Activated CD4-positive, alpha-beta T cell treated with anti-CD3 and anti-CD28 coated beads, Interleukin-2, amount 10 ng/mL, durations not matched to agents 24 days and 14 days (primary cell): ENCODE data around the gene IGF1R. TPM values are rescaled to one million over a fixed set of nuclear protein-coding genes. Genes with fewer than 3 reads are reported as not detected.

Source experiments
- DNase-seq: peaks from one replicate; pipeline ENCODE4 v3.0.0; 2022
- H3K27ac Mint-ChIP-seq: one replicate; pipeline ENCODE4 v1.8.0; 2022; ENCODE audit warnings: mild to moderate bottlenecking, mixed read lengths
- H3K27me3 Mint-ChIP-seq: one replicate; pipeline ENCODE4 v1.8.0; 2022; ENCODE audit warnings: mixed read lengths
- H3K36me3 Mint-ChIP-seq: one replicate; pipeline ENCODE4 v1.8.0; 2022; ENCODE audit warnings: low read depth, mild to moderate bottlenecking, mixed read lengths
- H3K4me1 Mint-ChIP-seq: one replicate; pipeline ENCODE4 v1.8.0; 2021; ENCODE audit warnings: mixed read lengths
- H3K4me3 Mint-ChIP-seq: one replicate; pipeline ENCODE4 v1.8.0; 2022; ENCODE audit warnings: mild to moderate bottlenecking, moderate library complexity, mixed read lengths
- H3K9me3 Mint-ChIP-seq: one replicate; pipeline ENCODE4 v1.8.0; 2021; ENCODE audit warnings: mixed read lengths
- intact Hi-C: fragments of 100-400 bp; cut with micrococcal nuclease; formaldehyde crosslinking; loops from one replicate; pipeline ENCODE4 v1.15.1; 2023
- total RNA-seq: library from RNA; stranded (reverse); gene quantifications from 2 replicates; pipeline ENCODE4 v1.2.3, GENCODE V29; 2022

IGF1R gene
- total RNA-seq, 1 donor from 2014 or later = 35.3 TPM

DNA sequence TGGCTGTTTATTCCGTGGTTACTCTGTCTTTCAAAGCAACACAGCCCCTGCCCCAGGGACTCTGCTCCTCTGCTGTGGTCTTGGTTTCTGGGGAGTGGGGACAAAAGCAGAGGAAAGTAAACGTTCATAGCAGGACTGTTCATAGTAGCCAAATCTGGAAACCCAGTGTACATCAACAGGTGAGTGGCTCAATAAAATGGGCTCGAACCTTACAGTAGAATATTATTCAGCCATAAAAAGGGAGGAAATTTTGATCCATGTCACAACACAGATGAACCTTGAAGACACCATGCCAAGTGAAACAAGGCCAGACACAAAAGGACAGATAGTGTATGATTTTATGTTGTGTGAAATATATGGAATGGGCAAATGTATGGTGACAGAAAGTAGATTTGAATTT is 269.1 kb downstream of the IGF1R start:
- H3K36me3 Mint-ChIP-seq = peaks cover 38% of the 10 kb centered on the region

DNA sequence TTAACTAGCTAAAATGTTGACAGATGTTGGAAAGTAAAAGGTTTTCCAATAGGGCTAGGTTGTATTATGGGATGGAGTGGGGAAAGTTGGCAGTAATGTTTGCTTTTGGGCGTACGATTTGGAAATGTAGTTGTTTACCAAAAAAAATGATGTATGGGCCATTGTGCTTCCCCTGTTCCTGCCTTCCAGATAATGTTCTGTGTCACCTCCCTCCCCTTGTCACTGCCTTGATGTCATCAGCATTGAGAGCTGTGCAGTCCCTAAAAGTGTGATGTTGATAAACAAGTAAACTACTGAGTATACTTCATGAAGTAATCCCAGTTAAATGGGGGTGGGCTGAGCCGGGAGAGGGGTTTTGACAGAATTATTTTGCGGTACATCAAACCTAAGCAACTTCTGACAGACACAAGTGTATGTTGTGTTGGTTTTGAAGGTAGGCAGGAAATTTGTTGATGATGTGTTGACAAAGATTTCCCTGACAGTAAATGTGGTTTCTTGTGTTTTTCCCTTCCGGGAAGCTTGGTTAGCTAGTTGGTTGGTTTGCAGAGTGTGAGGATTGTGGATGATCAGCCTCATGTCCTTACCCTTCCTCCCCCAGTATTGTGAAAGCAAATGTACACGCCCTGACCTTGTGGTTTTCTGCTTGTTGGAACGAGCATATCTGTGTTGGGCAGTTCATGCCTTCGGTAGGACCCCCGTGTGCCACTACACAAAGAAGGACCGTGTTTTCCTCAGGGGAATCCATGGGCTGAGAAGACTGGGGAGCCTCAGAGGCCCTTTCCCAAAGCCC is 271.9 kb downstream of the IGF1R start:
- DNase-seq = peak; percentile 67
- no peaks in the 10 kb centered on the region for H3K9me3 Mint-ChIP-seq
- peak overlapping the region; percentile 45 for H3K27ac Mint-ChIP-seq
- H3K4me3 Mint-ChIP-seq = peak overlapping the region; percentile 18
- intact Hi-C loops = no loop called here
- H3K36me3 Mint-ChIP-seq = peaks cover 37% of the 10 kb centered on the region
- no peaks in the 10 kb centered on the region for H3K27me3 Mint-ChIP-seq
- H3K4me1 Mint-ChIP-seq = peaks cover 19% of the 10 kb centered on the region

More for the DNA sequence above, 269.1 kb downstream of the IGF1R start:
- Mint-ChIP-seq H3K4me1 (peaks cover 27% of the 10 kb centered on the region), H3K27ac (no peak overlapping the region), H3K9me3 (no peaks in the 10 kb centered on the region), H3K27me3 (no peaks in the 10 kb centered on the region), H3K4me3 (no peak overlapping the region)
- DNase-seq = no peak
- intact Hi-C loops = no loop called here

DNA sequence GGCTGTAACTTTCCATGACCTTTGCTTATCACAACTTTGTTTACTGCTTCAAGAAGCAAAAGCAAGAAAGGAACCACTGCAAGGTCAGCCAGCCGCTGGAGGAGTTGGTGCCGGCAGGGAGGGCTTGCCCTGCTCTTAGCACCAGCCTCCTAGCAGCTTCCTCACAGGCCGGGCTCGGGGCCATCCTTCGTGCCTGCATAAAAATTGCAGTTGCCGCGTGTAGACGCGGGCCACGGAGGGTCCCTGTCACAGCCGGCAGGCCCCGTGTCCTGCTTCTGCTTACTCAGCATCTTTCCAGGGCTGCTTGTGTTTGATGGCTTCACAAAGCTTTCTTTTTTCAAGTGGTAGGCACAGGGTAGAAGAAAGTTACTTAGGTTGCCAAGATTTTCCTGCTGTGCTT is 274.8 kb downstream of the IGF1R start:
- Mint-ChIP-seq H3K4me3 (no peak overlapping the region), H3K9me3 (no peaks in the 10 kb centered on the region), H3K27me3 (no peaks in the 10 kb centered on the region), H3K36me3 (peaks cover 24% of the 10 kb centered on the region), H3K27ac (no peak overlapping the region), H3K4me1 (peaks cover 17% of the 10 kb centered on the region)
- DNase-seq = no peak
- intact Hi-C loops = no loop called here

DNA sequence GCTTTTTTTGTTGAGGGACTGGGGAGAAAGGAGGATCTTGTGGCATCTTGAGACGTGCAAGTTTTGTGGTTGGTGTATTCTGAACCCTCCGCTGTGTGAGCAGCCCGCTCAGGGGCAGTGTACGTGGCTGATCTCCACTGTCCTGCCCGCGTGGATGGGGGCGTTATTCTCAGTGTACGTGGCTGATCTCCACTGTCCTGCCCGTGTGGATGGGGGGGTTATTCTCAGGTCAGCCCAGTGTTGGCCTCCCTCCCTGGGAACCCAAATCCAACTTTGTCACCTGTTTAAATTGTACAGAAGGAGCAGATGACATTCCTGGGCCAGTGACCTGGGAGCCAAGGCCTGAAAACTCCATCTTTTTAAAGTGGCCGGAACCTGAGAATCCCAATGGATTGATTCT is 275.2 kb downstream of the IGF1R start:
- Mint-ChIP-seq H3K27me3 (no peaks in the 10 kb centered on the region), H3K9me3 (no peaks in the 10 kb centered on the region), H3K4me1 (peaks cover 17% of the 10 kb centered on the region), H3K27ac (no peak overlapping the region), H3K36me3 (peaks cover 25% of the 10 kb centered on the region), H3K4me3 (no peak overlapping the region)
- no peak for DNase-seq
- intact Hi-C loops = no loop called here

DNA sequence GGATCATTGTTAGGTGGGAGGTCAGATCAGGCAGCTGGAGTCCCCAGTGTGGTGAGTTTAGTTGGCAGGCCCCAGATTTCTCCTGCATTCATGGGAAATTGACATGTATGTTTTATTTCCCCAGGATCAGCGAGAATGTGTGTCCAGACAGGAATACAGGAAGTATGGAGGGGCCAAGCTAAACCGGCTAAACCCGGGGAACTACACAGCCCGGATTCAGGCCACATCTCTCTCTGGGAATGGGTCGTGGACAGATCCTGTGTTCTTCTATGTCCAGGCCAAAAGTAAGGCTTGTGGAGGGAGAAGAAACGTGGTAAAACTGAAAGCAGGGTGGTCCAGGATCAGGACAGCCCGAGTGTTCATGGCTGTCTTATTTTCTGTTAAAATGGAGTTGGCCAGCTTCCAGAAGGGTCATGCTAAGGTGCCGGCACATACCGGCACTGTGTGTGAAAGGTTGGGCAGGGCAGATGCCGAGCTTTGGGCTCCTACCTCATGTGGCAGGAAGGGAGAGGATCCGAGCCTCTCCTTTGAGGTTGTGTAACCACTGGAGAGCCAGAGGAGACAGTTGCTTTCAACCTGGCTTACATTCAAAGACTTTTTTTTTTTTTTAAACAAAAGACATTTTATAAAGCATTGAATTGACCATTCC is 276.2 kb downstream of the IGF1R start:
- Mint-ChIP-seq H3K27me3 (no peaks in the 10 kb centered on the region), H3K9me3 (no peaks in the 10 kb centered on the region), H3K27ac (no peak overlapping the region), H3K36me3 (peaks cover 23% of the 10 kb centered on the region), H3K4me3 (no peak overlapping the region), H3K4me1 (peaks cover 13% of the 10 kb centered on the region)
- intact Hi-C loops = no loop called here
- DNase-seq = no peak

DNA sequence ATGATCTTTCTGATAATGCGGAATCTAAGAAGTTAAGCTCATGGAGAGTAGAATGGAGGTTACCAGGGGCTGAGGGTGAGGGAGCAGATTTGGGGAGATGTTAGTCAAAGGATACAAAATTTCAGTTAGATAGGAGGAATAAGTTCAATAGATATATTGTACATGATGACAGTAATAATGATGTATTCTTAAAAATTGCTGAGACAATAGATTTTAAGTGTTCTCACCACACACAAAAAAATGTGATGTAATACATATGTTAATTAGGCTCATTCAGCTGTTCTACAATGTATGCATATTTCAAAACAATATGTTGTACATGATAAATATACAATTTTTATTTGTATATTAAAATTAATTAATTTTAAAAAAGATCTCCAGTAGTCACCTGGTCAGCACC is 277.9 kb downstream of the IGF1R start:
- peaks cover 27% of the 10 kb centered on the region for H3K36me3 Mint-ChIP-seq
- peaks cover under 1% of the 10 kb centered on the region for H3K4me1 Mint-ChIP-seq
- DNase-seq = no peak

DNA sequence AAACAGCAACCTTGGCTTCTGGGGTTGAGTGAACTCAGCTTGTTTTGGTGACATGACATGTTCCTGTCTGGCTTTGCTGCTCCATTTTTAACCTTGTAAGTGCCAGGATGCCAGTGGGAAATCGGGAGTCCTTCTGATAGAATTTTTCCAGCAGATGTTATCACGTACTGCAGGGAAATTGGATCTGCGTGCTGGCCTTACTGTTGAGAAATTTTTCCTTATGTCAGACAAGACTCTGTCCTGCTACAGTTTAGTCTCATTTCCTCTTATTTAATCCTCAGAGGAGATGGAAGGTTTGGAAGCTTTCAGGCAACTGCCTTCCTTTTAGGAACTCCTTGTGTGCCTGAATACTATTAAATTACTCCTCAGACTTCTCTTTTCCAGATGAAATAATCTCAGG is 278.7 kb downstream of the IGF1R start:
- Mint-ChIP-seq H3K4me1 (no peaks in the 10 kb centered on the region), H3K36me3 (peaks cover 25% of the 10 kb centered on the region), H3K4me3 (no peak overlapping the region), H3K9me3 (no peaks in the 10 kb centered on the region), H3K27me3 (no peaks in the 10 kb centered on the region), H3K27ac (no peak overlapping the region)
- no peak for DNase-seq
- intact Hi-C loops = no loop called here

More for the DNA sequence above, 277.9 kb downstream of the IGF1R start:
- H3K27me3 Mint-ChIP-seq = no peaks in the 10 kb centered on the region
- H3K4me3 Mint-ChIP-seq = no peak overlapping the region
- H3K9me3 Mint-ChIP-seq = no peaks in the 10 kb centered on the region
- no peak overlapping the region for H3K27ac Mint-ChIP-seq
- intact Hi-C loops = no loop called here

DNA sequence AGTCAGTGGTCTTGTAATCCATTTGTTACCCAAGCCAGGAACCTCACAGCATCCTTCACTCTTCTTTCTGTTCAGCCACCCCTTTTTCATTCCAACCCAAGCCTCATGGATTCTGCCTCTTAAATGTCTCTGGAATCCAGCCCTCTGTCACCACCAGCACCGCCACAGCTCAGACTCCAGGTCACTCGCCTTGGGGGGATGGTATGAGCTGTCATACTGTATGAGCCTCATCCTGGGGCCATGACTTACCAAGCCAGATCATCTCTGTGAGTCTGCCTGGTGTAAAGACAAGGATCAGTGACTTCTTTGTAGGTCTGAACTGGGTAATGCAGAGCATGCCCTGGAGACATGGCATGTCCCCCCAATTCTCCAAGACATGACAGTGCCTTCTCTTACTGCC is 279.7 kb downstream of the IGF1R start:
- intact Hi-C loops = no loop called here
- H3K4me1 Mint-ChIP-seq = no peaks in the 10 kb centered on the region
- DNase-seq = no peak
- H3K4me3 Mint-ChIP-seq = no peak overlapping the region
- H3K9me3 Mint-ChIP-seq = no peaks in the 10 kb centered on the region
- H3K27ac Mint-ChIP-seq = no peak overlapping the region
- no peaks in the 10 kb centered on the region for H3K27me3 Mint-ChIP-seq
- H3K36me3 Mint-ChIP-seq = peaks cover 25% of the 10 kb centered on the region

DNA sequence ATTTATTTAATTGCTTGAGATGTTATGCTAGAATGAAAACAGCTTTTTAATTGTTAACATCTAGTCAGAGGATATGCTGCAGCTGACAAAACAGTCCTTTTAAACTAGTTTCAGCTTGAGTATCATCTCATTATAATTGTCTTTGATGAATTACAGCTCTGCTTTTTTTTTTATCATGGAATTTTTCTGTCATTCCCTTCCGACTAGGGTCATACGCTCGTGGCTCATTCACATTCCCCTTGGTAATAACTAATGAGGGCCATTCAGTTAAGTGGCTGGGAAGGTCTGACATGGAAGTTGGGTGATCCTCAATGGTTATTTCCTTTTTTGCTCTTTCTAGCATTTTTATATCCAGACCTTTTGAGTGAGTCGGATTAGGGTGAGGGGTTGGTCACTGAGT is 282.2 kb downstream of the IGF1R start:
- Mint-ChIP-seq H3K4me1 (no peaks in the 10 kb centered on the region), H3K27me3 (no peaks in the 10 kb centered on the region), H3K36me3 (peaks cover 23% of the 10 kb centered on the region), H3K4me3 (no peak overlapping the region), H3K27ac (no peak overlapping the region), H3K9me3 (no peaks in the 10 kb centered on the region)
- intact Hi-C loops = loop anchor here (10.0 kb wide), 1 partner anchor 56 kb away; no protein-coding TSS in a partner anchor
- DNase-seq = no peak

DNA sequence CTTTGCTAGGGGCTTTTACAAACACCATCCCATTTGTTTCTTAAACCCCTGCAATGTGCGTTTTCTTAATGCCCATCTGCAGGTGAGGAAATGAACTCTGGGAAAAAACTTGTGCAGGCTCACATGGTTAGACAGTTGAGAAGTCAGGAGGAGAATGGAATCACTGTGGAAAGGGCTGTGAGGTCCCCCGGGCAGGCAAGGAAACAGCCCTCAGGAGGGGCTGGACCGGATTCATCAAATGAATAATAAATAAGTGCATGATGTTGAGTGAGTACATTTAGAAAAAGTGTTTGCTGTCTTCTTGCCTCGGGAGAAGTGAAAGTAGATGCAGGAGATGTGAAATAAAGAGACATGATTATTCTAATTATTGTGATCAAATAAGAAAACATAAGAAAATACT is 282.7 kb downstream of the IGF1R start:
- no peak overlapping the region for H3K4me3 Mint-ChIP-seq
- no peak overlapping the region for H3K27ac Mint-ChIP-seq
- H3K36me3 Mint-ChIP-seq = peaks cover 26% of the 10 kb centered on the region
- intact Hi-C loops = loop anchor here (10.0 kb wide), 1 partner anchor 56 kb away; no protein-coding TSS in a partner anchor
- DNase-seq = no peak
- H3K9me3 Mint-ChIP-seq = no peaks in the 10 kb centered on the region
- H3K27me3 Mint-ChIP-seq = no peaks in the 10 kb centered on the region
- no peaks in the 10 kb centered on the region for H3K4me1 Mint-ChIP-seq

DNA sequence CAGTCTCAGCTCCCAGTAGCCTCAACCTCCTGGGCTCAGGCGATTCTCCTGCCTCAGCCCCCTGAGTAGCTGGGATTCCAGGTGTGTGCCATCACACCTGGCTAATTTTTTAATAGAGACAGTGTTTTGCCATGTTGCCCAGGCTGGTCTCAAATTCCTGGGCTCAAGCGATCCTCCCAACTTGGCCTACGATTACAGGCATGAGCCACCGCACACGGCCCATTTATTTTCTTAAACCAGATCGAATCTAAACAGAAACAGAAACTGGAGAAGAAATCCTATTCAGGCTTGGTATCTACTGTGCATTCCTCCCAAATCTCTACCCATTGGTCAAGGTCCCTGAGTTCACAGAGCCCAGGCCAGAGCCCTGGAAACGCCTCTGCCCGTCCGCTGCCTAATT is 285.1 kb downstream of the IGF1R start:
- H3K36me3 Mint-ChIP-seq = peaks cover 27% of the 10 kb centered on the region
- peaks cover 8% of the 10 kb centered on the region for H3K4me1 Mint-ChIP-seq
- no peak overlapping the region for H3K4me3 Mint-ChIP-seq
- no peaks in the 10 kb centered on the region for H3K9me3 Mint-ChIP-seq
- no peak for DNase-seq
- intact Hi-C loops = loop anchor here (10.0 kb wide), 1 partner anchor 59 kb away; no protein-coding TSS in a partner anchor
- H3K27ac Mint-ChIP-seq = no peak overlapping the region
- no peaks in the 10 kb centered on the region for H3K27me3 Mint-ChIP-seq

DNA sequence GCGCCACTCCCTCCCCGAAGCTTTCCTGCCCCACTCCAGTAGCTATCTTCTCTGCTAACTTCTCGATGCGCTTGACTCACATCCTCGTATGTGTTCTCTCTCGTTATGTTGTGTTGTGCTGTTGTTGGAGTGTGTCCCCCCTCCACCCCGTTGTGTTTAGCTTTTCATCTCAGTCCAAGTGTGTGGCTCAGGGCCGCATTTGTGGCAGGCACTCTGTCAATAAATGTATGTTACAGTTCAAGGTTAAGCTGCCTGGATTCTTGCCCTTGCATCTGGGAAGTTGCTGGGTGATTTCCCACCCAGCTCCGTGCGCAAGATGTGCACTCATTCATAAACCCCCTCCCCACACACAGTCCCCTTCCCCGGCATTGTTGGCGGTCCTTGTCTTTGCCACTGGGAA is 287.4 kb downstream of the IGF1R start:
- H3K36me3 Mint-ChIP-seq = peaks cover 26% of the 10 kb centered on the region
- no peak for DNase-seq

DNA sequence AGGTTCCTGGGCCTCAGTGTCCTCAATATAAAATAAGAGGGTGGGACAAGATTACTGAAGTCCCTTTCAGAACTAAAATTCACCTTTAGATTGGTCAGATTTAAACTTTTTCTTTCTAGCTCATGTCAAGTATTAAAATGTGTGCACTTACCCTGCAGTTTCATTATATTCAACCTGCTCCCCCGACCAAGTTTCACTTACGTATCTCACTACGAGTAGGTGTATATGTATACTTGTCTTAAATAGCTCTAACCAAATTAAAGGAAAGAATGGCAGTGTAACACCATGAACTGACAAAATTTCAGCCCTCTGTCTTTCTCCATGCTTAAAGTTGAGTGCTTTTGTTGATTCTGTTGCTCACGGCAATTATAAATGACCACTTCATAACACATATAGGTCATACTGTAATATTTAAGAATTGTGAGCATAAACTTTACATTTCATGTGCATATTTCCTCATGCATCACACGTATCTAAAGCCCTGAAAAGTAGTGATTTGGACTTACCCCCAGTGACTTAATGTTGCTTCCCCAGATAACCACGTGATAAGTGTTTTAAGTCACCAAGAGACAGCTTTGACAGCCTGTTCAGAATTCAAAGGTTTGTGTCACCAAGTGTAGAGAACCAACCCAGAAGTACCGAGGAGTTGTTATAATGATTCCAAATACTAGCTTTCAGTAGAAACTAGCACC is 289.2 kb downstream of the IGF1R start:
- peak overlapping the region; percentile 58 for H3K27ac Mint-ChIP-seq
- no peaks in the 10 kb centered on the region for H3K9me3 Mint-ChIP-seq
- H3K4me3 Mint-ChIP-seq = no peak overlapping the region
- DNase-seq = no peak
- H3K36me3 Mint-ChIP-seq = peaks cover 26% of the 10 kb centered on the region
- intact Hi-C loops = loop anchor here (10.0 kb wide), 1 partner anchor 63 kb away; no protein-coding TSS in a partner anchor
- H3K27me3 Mint-ChIP-seq = no peaks in the 10 kb centered on the region
- H3K4me1 Mint-ChIP-seq = peaks cover 9% of the 10 kb centered on the region

More for the DNA sequence above, 287.4 kb downstream of the IGF1R start:
- no peak overlapping the region for H3K4me3 Mint-ChIP-seq
- peaks cover 9% of the 10 kb centered on the region for H3K4me1 Mint-ChIP-seq
- H3K27ac Mint-ChIP-seq = no peak overlapping the region
- intact Hi-C loops = loop anchor here (10.0 kb wide), 1 partner anchor 61 kb away; no protein-coding TSS in a partner anchor
- H3K9me3 Mint-ChIP-seq = no peaks in the 10 kb centered on the region
- no peaks in the 10 kb centered on the region for H3K27me3 Mint-ChIP-seq

DNA sequence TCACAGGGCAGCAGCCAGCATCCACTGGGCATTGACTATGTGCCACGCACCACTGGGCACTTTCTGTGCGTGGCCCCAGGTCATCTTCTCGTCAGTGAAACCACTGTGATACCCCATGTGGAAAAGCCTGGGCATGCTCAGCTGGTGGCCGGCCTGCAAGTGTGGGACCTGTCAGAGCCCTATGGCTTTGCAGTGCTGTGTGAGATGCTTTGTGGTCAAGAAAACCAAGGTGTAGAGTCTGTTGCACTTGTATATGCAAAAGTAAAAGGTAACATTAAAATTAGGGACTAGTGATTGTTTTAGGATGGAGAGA is 289.7 kb downstream of the IGF1R start:
- DNase-seq = no peak
- H3K36me3 Mint-ChIP-seq = peaks cover 26% of the 10 kb centered on the region
- H3K27me3 Mint-ChIP-seq = no peaks in the 10 kb centered on the region
- H3K27ac Mint-ChIP-seq = no peak overlapping the region
- H3K9me3 Mint-ChIP-seq = no peaks in the 10 kb centered on the region
- H3K4me3 Mint-ChIP-seq = no peak overlapping the region
- intact Hi-C loops = loop anchor here (10.0 kb wide), 1 partner anchor 63 kb away; no protein-coding TSS in a partner anchor
- peaks cover 9% of the 10 kb centered on the region for H3K4me1 Mint-ChIP-seq
